ENCODE data around the gene ADAMTS19. TPM values are rescaled to one million over a fixed set of nuclear protein-coding genes. Genes with fewer than 3 reads are reported as not detected.

The ADAMTS19 gene
- polyA plus RNA-seq, 3 donors: not detected

DNA sequence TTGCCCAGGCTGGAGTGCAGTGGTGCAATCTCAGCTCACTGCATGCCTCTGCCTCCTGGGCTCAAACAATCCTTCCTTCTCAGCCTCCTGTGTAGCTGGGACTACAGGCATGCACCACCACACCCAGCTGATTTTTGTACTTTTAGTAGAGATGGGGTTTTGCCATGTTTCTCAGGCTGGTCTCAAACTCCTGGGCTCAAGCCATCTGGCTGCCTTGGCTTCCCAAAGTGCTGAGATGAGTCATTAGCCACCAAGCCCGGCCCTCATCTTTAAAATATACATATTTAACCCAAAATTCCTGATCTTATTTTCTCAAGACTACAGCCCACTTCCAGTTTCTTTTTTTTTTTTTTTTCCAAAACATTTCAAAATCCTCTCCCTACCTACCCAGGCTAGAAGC is 256.1 kb downstream of the ADAMTS19 start:
- 73% methylated on average over 1 of the region's 1 CpG for WGBS (ENCODE audit: insufficient coverage)

DNA sequence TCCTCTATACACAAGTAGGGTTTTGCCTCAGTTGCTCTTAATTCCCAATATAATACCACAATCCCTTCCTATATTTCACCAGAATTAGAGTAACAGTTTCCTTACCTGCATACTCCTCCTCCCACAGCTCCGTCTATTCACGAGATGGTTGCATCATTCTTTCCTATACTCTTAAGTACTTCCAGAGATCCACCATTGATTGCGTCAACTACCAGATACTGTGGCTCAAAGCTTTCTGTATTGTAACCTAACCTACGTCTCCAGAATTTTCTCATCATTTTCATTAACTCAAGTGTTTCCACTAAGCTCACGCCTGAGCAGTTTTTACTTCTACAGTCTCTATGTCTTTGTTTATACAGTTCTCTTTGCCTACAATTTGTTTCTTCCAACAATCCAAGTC is 256.6 kb downstream of the ADAMTS19 start:
- Mint-ChIP-seq H3K27me3 (ENCODE audit: low read depth in 3 of 3) (no peaks in the 10 kb centered on the region), H3K27ac (no peak overlapping the region), H3K9me3 (peaks cover 0 to 5% (median 2%) of the 10 kb centered on the region in 7 donors), H3K36me3 (no peaks in the 10 kb centered on the region), H3K4me1 (no peaks in the 10 kb centered on the region), H3K4me3 (no peak overlapping the region)
- intact Hi-C loops (cut with micrococcal nuclease): no loop called here
- no peak overlapping the region for H2AFZ ChIP-seq (ENCODE audit: insufficient read depth, low read depth, low read length, poor library complexity, severe bottlenecking)
- no peaks in the 10 kb centered on the region for H3K4me1 ChIP-seq (ENCODE audit: control insufficient read depth in 1 of 2, insufficient read depth in 2 of 2, low read length in 2 of 2)
- DNase-seq: no peak
- H3K27me3 ChIP-seq (ENCODE audit: control insufficient read depth in 2 of 2, insufficient read depth in 2 of 2, low read length in 2 of 2): no peaks in the 10 kb centered on the region
- H3K4me3 ChIP-seq (replicated peaks in 1 of 3; ENCODE audit: low read depth in 2 of 3, low read length in 3 of 3): no peak overlapping the region
- 88% methylated on average over 5 of the region's 5 CpGs for WGBS (ENCODE audit: insufficient coverage)
- no peaks in the 10 kb centered on the region for H3K36me3 ChIP-seq (replicated peaks in 1 of 2; ENCODE audit: control insufficient read depth in 1 of 2, insufficient read depth in 2 of 2, low read length in 2 of 2)
- H3K79me2 ChIP-seq (ENCODE audit: insufficient read depth, low read length): no peaks in the 10 kb centered on the region
- H3K27ac ChIP-seq (ENCODE audit: low read depth in 1 of 2, low read length in 2 of 2): no peak overlapping the region
- no peak overlapping the region for H3K4me2 ChIP-seq (replicated peaks; ENCODE audit: extremely low read depth, low read length, poor library complexity, severe bottlenecking)
- no peak overlapping the region for H3K9ac ChIP-seq (ENCODE audit: insufficient read depth, low read length, poor library complexity, severe bottlenecking)
- H3K9me3 ChIP-seq (replicated peaks in 1 of 2; ENCODE audit: control insufficient read depth in 1 of 2, insufficient read depth in 1 of 2, low read length in 2 of 2): no peaks in the 10 kb centered on the region
- no peaks in the 10 kb centered on the region for H4K20me1 ChIP-seq (ENCODE audit: insufficient read depth, low read length)
- TF ChIP-seq, protein P1, sequence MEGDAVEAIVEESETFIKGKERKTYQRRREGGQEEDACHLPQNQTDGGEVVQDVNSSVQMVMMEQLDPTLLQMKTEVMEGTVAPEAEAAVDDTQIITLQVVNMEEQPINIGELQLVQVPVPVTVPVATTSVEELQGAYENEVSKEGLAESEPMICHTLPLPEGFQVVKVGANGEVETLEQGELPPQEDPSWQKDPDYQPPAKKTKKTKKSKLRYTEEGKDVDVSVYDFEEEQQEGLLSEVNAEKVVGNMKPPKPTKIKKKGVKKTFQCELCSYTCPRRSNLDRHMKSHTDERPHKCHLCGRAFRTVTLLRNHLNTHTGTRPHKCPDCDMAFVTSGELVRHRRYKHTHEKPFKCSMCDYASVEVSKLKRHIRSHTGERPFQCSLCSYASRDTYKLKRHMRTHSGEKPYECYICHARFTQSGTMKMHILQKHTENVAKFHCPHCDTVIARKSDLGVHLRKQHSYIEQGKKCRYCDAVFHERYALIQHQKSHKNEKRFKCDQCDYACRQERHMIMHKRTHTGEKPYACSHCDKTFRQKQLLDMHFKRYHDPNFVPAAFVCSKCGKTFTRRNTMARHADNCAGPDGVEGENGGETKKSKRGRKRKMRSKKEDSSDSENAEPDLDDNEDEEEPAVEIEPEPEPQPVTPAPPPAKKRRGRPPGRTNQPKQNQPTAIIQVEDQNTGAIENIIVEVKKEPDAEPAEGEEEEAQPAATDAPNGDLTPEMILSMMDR (IDR thresholded peaks at IDR 0.05): no peak

More for the DNA sequence above, 256.1 kb downstream of the ADAMTS19 start:
- DNase-seq: no peak
- H3K9me3 ChIP-seq (replicated peaks in 1 of 2; ENCODE audit: control insufficient read depth in 1 of 2, insufficient read depth in 1 of 2, low read length in 2 of 2): no peaks in the 10 kb centered on the region
- Mint-ChIP-seq H3K4me3 (no peak overlapping the region), H3K36me3 (no peaks in the 10 kb centered on the region), H3K4me1 (no peaks in the 10 kb centered on the region), H3K27ac (no peak overlapping the region), H3K27me3 (ENCODE audit: low read depth in 3 of 3) (no peaks in the 10 kb centered on the region), H3K9me3 (peaks cover 0 to 5% (median 0%) of the 10 kb centered on the region in 7 donors)
- intact Hi-C loops (cut with micrococcal nuclease): no loop called here
- H3K27me3 ChIP-seq (ENCODE audit: control insufficient read depth in 2 of 2, insufficient read depth in 2 of 2, low read length in 2 of 2): no peaks in the 10 kb centered on the region
- H3K4me1 ChIP-seq (ENCODE audit: control insufficient read depth in 1 of 2, insufficient read depth in 2 of 2, low read length in 2 of 2): no peaks in the 10 kb centered on the region
- no peaks in the 10 kb centered on the region for H3K79me2 ChIP-seq (ENCODE audit: insufficient read depth, low read length)
- no peak overlapping the region for H3K4me2 ChIP-seq (replicated peaks; ENCODE audit: extremely low read depth, low read length, poor library complexity, severe bottlenecking)
- H3K27ac ChIP-seq (ENCODE audit: low read depth in 1 of 2, low read length in 2 of 2): no peak overlapping the region
- no peak overlapping the region for H2AFZ ChIP-seq (ENCODE audit: insufficient read depth, low read depth, low read length, poor library complexity, severe bottlenecking)
- TF ChIP-seq, protein P1 (IDR thresholded peaks at IDR 0.05): no peak
- no peaks in the 10 kb centered on the region for H3K36me3 ChIP-seq (replicated peaks in 1 of 2; ENCODE audit: control insufficient read depth in 1 of 2, insufficient read depth in 2 of 2, low read length in 2 of 2)
- no peak overlapping the region for H3K9ac ChIP-seq (ENCODE audit: insufficient read depth, low read length, poor library complexity, severe bottlenecking)
- no peak overlapping the region for H3K4me3 ChIP-seq (replicated peaks in 1 of 3; ENCODE audit: low read depth in 2 of 3, low read length in 3 of 3)
- H4K20me1 ChIP-seq (ENCODE audit: insufficient read depth, low read length): no peaks in the 10 kb centered on the region

Measured in CD14-positive monocyte (primary cell).